K562 (cell line): ENCODE data around the gene MILR1. TPM values are rescaled to one million over a fixed set of nuclear protein-coding genes. Genes with fewer than 3 reads are reported as not detected.

Experiments
- ATAC-seq: fragments of 200-7000 bp; cut with Tn5 transposase; 3 replicates; pipeline ENCODE4 v1.9.1; 2020; ENCODE audit warnings: moderate library complexity
- BruUV-seq: library from RNA; stranded (reverse); fragments of 400-500 nt; replicated peaks from 2 replicates; lab custom pipeline; 2021; lab: Mats Ljungman, UMichigan
- CTCF ChIA-PET: fragments of 300-600 bp; formaldehyde crosslinking; extraction: SDS; loops from one replicate; lab custom pipeline; 2021; ENCODE audit warnings: low intra/inter-chr PET ratio; lab: Yijun Ruan, JAX
- POLR2A ChIA-PET: fragments of 300-600, 350-650 bp; sonication (Branson Sonifier 250); formaldehyde crosslinking; extraction: SDS; loops from one replicate; lab custom pipeline; 2021; ENCODE audit warnings: antibody characterized with exemption, inconsistent platforms; lab: Yijun Ruan, JAX
- DNase-seq, 4 experiments: peaks; one replicate each; pipeline versions ENCODE4 v3.0.0 to v3.0.0-alpha.2; 2011 to 2018; ENCODE audit warnings: low spot score in 3 of 4, mixed read lengths in 3 of 4; ENCODE audit errors: extremely low read depth in 1 of 4
- FAIRE-seq: peaks from 2 replicates; lab custom pipeline; 2011; peaks lifted over from hg19 to GRCh38; lab: Jason Lieb, UNC
- H2AFZ ChIP-seq: 2 replicates; pipeline ENCODE4 v1.6.0; 2011; ENCODE audit warnings: low read depth, low read length, control low read depth, inconsistent platforms
- H3K27ac ChIP-seq: fragments of 200-600 bp; 3 replicates; pipeline ENCODE4 v1.8.0; 2011; ENCODE audit warnings: low read depth, mild to moderate bottlenecking, control low read depth, inconsistent platforms, low read length, moderate library complexity, mixed read lengths; ENCODE audit errors: extremely low read depth
- H3K27me3 ChIP-seq, 2 experiments: fragments of 300-600 bp in 1 of 2; 2 replicates in 1 of 2; 3 replicates in 1 of 2; pipeline versions ENCODE4 v1.6.0 to v1.8.0; 2011; ENCODE audit warnings: inconsistent platforms in 2 of 2, low read length in 2 of 2, mild to moderate bottlenecking in 1 of 2, mixed read lengths in 1 of 2, moderate library complexity in 1 of 2; ENCODE audit not compliant: control insufficient read depth in 2 of 2, insufficient read depth in 2 of 2
- H3K36me3 ChIP-seq: fragments of 300-600 bp; 3 replicates; pipeline ENCODE4 v1.8.0; 2011; ENCODE audit warnings: mild to moderate bottlenecking, low read length, inconsistent platforms; ENCODE audit not compliant: control insufficient read depth, insufficient read depth
- H3K4me1 ChIP-seq, 2 experiments: fragments of 200-600 bp in 1 of 2; replicated peaks in 1 of 2; 2 replicates in 1 of 2; 3 replicates in 1 of 2; pipeline versions ENCODE4 v1.5.1 to v1.8.0; 2011; ENCODE audit warnings: inconsistent platforms in 2 of 2, low read length in 2 of 2, mild to moderate bottlenecking in 1 of 2, mixed read lengths in 1 of 2, moderate library complexity in 1 of 2; ENCODE audit not compliant: control insufficient read depth in 2 of 2, insufficient read depth in 2 of 2
- H3K4me2 ChIP-seq: 2 replicates; pipeline ENCODE4 v1.6.1; 2011; ENCODE audit warnings: low read length, control low read depth, inconsistent platforms, mixed read lengths; ENCODE audit not compliant: insufficient read depth
- H3K4me3 ChIP-seq: fragments of 200-600 bp; sonication (generic), shearing (Covaris generic); 2 replicates; pipeline ENCODE4 v1.5.1; 2016; ENCODE audit warnings: control low read depth, inconsistent platforms
- H3K79me2 ChIP-seq: fragments of 200-600 bp; 3 replicates; pipeline ENCODE4 v1.8.0; 2011; ENCODE audit warnings: low read length, inconsistent platforms; ENCODE audit not compliant: control insufficient read depth, insufficient read depth
- H3K9ac ChIP-seq, 2 experiments: 2 replicates each; pipeline versions ENCODE4 v1.6.0 to v1.6.1; 2011; ENCODE audit warnings: low read depth in 2 of 2, low read length in 2 of 2, control low read depth in 1 of 2, inconsistent platforms in 1 of 2, mild to moderate bottlenecking in 1 of 2, mixed read lengths in 1 of 2; ENCODE audit not compliant: insufficient read depth in 1 of 2
- H3K9me1 ChIP-seq: one replicate; pipeline ENCODE4 v1.6.0; 2011; ENCODE audit warnings: inconsistent platforms, mild to moderate bottlenecking, low read length, moderate library complexity; ENCODE audit not compliant: control insufficient read depth, insufficient read depth
- H3K9me3 ChIP-seq: replicated peaks from 2 replicates; pipeline ENCODE4 v1.5.1; 2011; ENCODE audit warnings: low read depth, low read length, inconsistent platforms; ENCODE audit not compliant: control insufficient read depth, insufficient read depth
- H4K20me1 ChIP-seq: replicated peaks from 2 replicates; pipeline ENCODE4 v1.6.1; 2011; ENCODE audit warnings: low read length, inconsistent platforms, mixed read lengths; ENCODE audit not compliant: control insufficient read depth, insufficient read depth
- COPS2 ChIP-seq: fragments of 450-650 bp; conservative IDR thresholded peaks from 2 replicates; pipeline ENCODE4 v1.6.1; 2016; ENCODE audit warnings: mild to moderate bottlenecking, moderate library complexity
- ETS2 ChIP-seq: IDR thresholded peaks from 2 replicates; pipeline ENCODE4 v1.6.1; 2016; ENCODE audit warnings: borderline replicate concordance, missing genetic modification characterization, mild to moderate bottlenecking, moderate library complexity, missing compliant biosample characterization; ENCODE audit not compliant: poor library complexity, severe bottlenecking
- FOXA3 ChIP-seq, 2 experiments: fragments of 450-650 bp in 1 of 2; sonication (generic) in 1 of 2; formaldehyde crosslinking; IDR thresholded peaks in 1 of 2; conservative IDR thresholded peaks in 1 of 2; 2 replicates each; pipeline versions ENCODE4 v1.4.0 to v1.8.0; 2020 to 2022; ENCODE audit warnings: mild to moderate bottlenecking in 2 of 2, missing genetic modification reagents in 1 of 2
- MAFF ChIP-seq: IDR thresholded peaks from 2 replicates; pipeline ENCODE4 v1.6.1; 2012; ENCODE audit warnings: low read length, improper control_type of control experiment
- MEF2A ChIP-seq: IDR thresholded peaks from 2 replicates; pipeline ENCODE4 v1.6.1; 2011; ENCODE audit warnings: low read depth, mild to moderate bottlenecking, low read length, moderate library complexity; ENCODE audit not compliant: control insufficient read depth
- MIER1 ChIP-seq: fragments of 450-650 bp; IDR thresholded peaks from 2 replicates; pipeline ENCODE4 v1.6.1; 2016; ENCODE audit warnings: antibody characterized with exemption, mild to moderate bottlenecking, low read depth
- MYNN ChIP-seq, 2 experiments: sonication (generic); formaldehyde crosslinking in 1 of 2; IDR thresholded peaks; 2 replicates each; pipeline versions ENCODE4 v1.5.0 to v1.6.1; 2016 to 2020; ENCODE audit warnings: antibody characterized with exemption in 1 of 2, missing genetic modification reagents in 1 of 2
- NRF1 ChIP-seq, 2 experiments: fragments of 450-650 bp; IDR thresholded peaks in 1 of 2; conservative IDR thresholded peaks in 1 of 2; 2 replicates each; pipeline ENCODE4 v1.6.1; 2014; ENCODE audit warnings: mild to moderate bottlenecking in 2 of 2
- TAL1 ChIP-seq: fragments of 450-650 bp; IDR thresholded peaks from 2 replicates; pipeline ENCODE4 v1.6.1; 2016; ENCODE audit warnings: mild to moderate bottlenecking
- WHSC1 ChIP-seq: IDR thresholded peaks from one replicate; pipeline ENCODE4 v1.6.1; 2012; ENCODE audit warnings: low read length, control low read depth, inconsistent platforms
- ZNF347 ChIP-seq: fragments of 450-650 bp; formaldehyde crosslinking; IDR thresholded peaks from 2 replicates; pipeline ENCODE4 v1.4.0; 2020; ENCODE audit warnings: low read depth, mild to moderate bottlenecking, moderate library complexity
- WGBS: fragments of 100-300 bp; shearing (Covaris generic); methylation state at CpG from one replicate; pipeline ENCODE4 v1.1.6; 2016; ENCODE audit warnings: low coverage, mixed read lengths; ENCODE audit not compliant: insufficient coverage; ENCODE audit errors: missing lambda C conversion rate; 5-methylcytosine and 5-hydroxymethylcytosine counted together
- in situ Hi-C: fragments of 300-500 bp; cut with MboI; formaldehyde crosslinking; loops from 4 replicates; pipeline ENCODE4 v1.15.0; 2018; ENCODE audit warnings: inconsistent platforms, mixed read lengths
- intact Hi-C: fragments of 100-400 bp; cut with micrococcal nuclease; formaldehyde crosslinking; loops from 2 replicates; pipeline ENCODE4 v1.14.2; 2022
- polyA plus RNA-seq, 8 experiments: library from polyadenylated mRNA; depleted of rRNA in 4 of 8; stranded (reverse) in 5 of 8; unstranded in 3 of 8; fragments of >200 nt; fragmentation: Nextera tagmentation in 2 of 8; fragmentation: Illumina TruSeq in 1 of 8; extraction: Ambion mirVana in 2 of 8; extraction: Trizol in 1 of 8; gene quantifications; 2 replicates each; pipeline versions ENCODE4 v1.2.1 to v1.2.3, GENCODE V29; 2011 to 2014; ENCODE audit warnings: inconsistent platforms in 1 of 8, missing spikeins in 1 of 8
- total RNA-seq, 7 experiments: library from RNA; depleted of rRNA in 6 of 7; stranded (reverse); fragments of >200 nt in 6 of 7; fragmentation: Illumina TruSeq in 2 of 7; extraction: Trizol in 2 of 7; gene quantifications; 2 replicates each; pipeline versions ENCODE4 v1.2.1 to v1.2.3, GENCODE V29; 2011 to 2021; ENCODE audit warnings: low replicate concordance in 1 of 7
- TF ChIP-seq, protein P1 (sequence below): sonication (generic); formaldehyde crosslinking; IDR thresholded peaks from 2 replicates; pipeline ENCODE4 v1.8.0; 2022; ENCODE audit warnings: mild to moderate bottlenecking, low read depth, missing genetic modification reagents
- TF ChIP-seq, protein P2 (sequence below): fragments of 450-650 bp; IDR thresholded peaks from 2 replicates; pipeline ENCODE4 v1.6.1; 2016; ENCODE audit warnings: borderline replicate concordance
- TF ChIP-seq, protein P3 (sequence below): fragments of 450-650 bp; IDR thresholded peaks from 2 replicates; pipeline ENCODE4 v1.6.1; 2018; ENCODE audit not compliant: partially characterized antibody

Gene MILR1
- total and polyA plus RNA-seq, 9 of the 15 experiments (the other 6 are each of a cell fraction or from before 2014, with no cell fraction given): 3.8 to 14.1 (median 7.1) TPM

DNA sequence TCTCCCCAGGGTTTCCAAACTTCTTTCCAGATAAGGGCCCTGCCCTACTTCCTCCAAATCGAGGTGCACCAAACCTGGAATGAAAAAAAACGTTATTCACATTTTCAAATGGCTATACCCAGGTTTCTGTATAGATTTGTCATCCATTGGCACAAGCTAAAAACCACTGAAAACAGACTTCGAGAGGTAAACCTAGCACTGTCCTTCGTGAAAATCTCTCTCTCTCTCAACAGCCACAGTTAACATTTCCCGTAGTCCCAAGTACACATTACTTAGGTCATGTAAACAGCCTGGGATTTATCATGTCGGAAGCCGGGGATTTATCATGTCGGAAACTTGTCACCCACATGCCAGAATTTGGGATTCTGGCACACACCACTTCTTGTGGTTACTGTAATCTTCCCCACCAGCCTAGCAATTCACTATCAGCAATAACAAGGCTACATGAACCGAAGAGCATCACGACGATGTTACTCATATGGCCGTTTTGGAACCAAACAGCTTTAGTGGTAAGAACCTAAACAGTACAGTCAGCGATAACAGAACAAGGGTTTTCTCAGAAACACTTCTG is 55.9 kb downstream of the MILR1 start:
- DNase-seq (peak in 1 of 4 experiments; percentile 71), ATAC-seq (no peak), FAIRE-seq (peak; percentile 70)
- Histone ChIP-seq H3K4me2 (peak overlapping the region; percentile 98), H3K27me3 (no peaks in the 10 kb centered on the region), H3K4me1 (peaks cover 6 to 13% of the 10 kb centered on the region in 2 experiments; a peak in 3 of 5 replicates), H2AFZ (no peak overlapping the region), H3K9me1 (no peaks in the 10 kb centered on the region), H4K20me1 (peaks cover 30% of the 10 kb centered on the region), H3K9ac (peak overlapping the region; percentile 98 to 99), H3K4me3 (peak overlapping the region; percentile 77), H3K79me2 (peaks cover 95% of the 10 kb centered on the region), H3K27ac (peak overlapping the region; percentile 97), H3K36me3 (peaks cover 74% of the 10 kb centered on the region), H3K9me3 (no peaks in the 10 kb centered on the region)
- CTCF ChIA-PET: no interaction called here
- no TSS peak for BruUV-seq
- POLR2A ChIA-PET: interaction anchor here (0.6 to 5.2 kb wide), 51 partner anchors 8 to 535 kb away, joined by 3 to 114 read pairs (median 4); partner anchors contain the start of genes MILR1 and POLG2
- intact Hi-C loops: loop anchor here (5.0 to 10.0 kb wide), 2 partner anchors 92 to 230 kb away; no protein-coding TSS in a partner anchor
- 4% methylated on average over 13 of the region's 13 CpGs for WGBS
- in situ Hi-C loops: no loop called here
- TF ChIP-seq MIER1 (no peak), NRF1 (conservative IDR thresholded peaks at IDR 0.05 in 1 of 2, IDR thresholded peaks at IDR 0.05 in 1 of 2) (no peak), ZNF347 (CRISPR knock-in tag) (no peak), COPS2 (no peak), MEF2A (no peak), FOXA3 (CRISPR knock-in tag; conservative IDR thresholded peaks at IDR 0.05 in 1 of 2, IDR thresholded peaks at IDR 0.05 in 1 of 2) (no peak), TAL1 (peak; percentile 62), MAFF (peak; percentile 50), ETS2 (tag) (no peak), WHSC1 (no peak), MYNN (IDR thresholded peaks at IDR 0.05) (no peak), MYNN (CRISPR knock-in tag; IDR thresholded peaks at IDR 0.05) (no peak)
- TF ChIP-seq, protein P1, sequence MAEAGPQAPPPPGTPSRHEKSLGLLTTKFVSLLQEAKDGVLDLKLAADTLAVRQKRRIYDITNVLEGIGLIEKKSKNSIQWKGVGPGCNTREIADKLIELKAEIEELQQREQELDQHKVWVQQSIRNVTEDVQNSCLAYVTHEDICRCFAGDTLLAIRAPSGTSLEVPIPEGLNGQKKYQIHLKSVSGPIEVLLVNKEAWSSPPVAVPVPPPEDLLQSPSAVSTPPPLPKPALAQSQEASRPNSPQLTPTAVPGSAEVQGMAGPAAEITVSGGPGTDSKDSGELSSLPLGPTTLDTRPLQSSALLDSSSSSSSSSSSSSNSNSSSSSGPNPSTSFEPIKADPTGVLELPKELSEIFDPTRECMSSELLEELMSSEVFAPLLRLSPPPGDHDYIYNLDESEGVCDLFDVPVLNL: no peak
- TF ChIP-seq, protein P2, sequence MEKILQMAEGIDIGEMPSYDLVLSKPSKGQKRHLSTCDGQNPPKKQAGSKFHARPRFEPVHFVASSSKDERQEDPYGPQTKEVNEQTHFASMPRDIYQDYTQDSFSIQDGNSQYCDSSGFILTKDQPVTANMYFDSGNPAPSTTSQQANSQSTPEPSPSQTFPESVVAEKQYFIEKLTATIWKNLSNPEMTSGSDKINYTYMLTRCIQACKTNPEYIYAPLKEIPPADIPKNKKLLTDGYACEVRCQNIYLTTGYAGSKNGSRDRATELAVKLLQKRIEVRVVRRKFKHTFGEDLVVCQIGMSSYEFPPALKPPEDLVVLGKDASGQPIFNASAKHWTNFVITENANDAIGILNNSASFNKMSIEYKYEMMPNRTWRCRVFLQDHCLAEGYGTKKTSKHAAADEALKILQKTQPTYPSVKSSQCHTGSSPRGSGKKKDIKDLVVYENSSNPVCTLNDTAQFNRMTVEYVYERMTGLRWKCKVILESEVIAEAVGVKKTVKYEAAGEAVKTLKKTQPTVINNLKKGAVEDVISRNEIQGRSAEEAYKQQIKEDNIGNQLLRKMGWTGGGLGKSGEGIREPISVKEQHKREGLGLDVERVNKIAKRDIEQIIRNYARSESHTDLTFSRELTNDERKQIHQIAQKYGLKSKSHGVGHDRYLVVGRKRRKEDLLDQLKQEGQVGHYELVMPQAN: 0 out of 2 replicates have a peak, but pooled peaks have one; percentile 14
- TF ChIP-seq, protein P3, sequence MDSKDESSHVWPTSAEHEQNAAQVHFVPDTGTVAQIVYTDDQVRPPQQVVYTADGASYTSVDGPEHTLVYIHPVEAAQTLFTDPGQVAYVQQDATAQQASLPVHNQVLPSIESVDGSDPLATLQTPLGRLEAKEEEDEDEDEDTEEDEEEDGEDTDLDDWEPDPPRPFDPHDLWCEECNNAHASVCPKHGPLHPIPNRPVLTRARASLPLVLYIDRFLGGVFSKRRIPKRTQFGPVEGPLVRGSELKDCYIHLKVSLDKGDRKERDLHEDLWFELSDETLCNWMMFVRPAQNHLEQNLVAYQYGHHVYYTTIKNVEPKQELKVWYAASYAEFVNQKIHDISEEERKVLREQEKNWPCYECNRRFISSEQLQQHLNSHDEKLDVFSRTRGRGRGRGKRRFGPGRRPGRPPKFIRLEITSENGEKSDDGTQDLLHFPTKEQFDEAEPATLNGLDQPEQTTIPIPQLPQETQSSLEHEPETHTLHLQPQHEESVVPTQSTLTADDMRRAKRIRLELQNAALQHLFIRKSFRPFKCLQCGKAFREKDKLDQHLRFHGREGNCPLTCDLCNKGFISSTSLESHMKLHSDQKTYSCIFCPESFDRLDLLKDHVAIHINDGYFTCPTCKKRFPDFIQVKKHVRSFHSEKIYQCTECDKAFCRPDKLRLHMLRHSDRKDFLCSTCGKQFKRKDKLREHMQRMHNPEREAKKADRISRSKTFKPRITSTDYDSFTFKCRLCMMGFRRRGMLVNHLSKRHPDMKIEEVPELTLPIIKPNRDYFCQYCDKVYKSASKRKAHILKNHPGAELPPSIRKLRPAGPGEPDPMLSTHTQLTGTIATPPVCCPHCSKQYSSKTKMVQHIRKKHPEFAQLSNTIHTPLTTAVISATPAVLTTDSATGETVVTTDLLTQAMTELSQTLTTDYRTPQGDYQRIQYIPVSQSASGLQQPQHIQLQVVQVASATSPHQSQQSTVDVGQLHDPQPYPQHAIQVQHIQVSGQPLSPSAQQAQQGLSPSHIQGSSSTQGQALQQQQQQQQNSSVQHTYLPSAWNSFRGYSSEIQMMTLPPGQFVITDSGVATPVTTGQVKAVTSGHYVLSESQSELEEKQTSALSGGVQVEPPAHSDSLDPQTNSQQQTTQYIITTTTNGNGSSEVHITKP: peak; percentile 9
